GM12878 (cell line): ENCODE data around the gene TTC39C.

ENCODE experiments used
- BMI1 ChIP-seq: fragments of 450-650 bp; IDR thresholded peaks from 2 replicates; pipeline ENCODE4 v1.6.1; 2016; ENCODE audit warnings: mild to moderate bottlenecking, moderate library complexity, borderline replicate concordance
- CHD2 ChIP-seq: IDR thresholded peaks from 2 replicates; pipeline ENCODE4 v1.6.1; 2011; ENCODE audit warnings: low read depth, low read length, improper control_type of control experiment, borderline replicate concordance
- CTCF ChIP-seq, 3 experiments: IDR thresholded peaks in 2 of 3; conservative IDR thresholded peaks in 1 of 3; 2 replicates each; pipeline ENCODE4 v1.5.1; 2011; ENCODE audit warnings: low read depth in 3 of 3, low read length in 3 of 3, mild to moderate bottlenecking in 3 of 3, control low read depth in 2 of 3, moderate library complexity in 2 of 3, inconsistent platforms in 1 of 3, mixed read lengths in 1 of 3; ENCODE audit not compliant: control insufficient read depth in 2 of 3, insufficient read depth in 1 of 3; ENCODE audit errors: extremely low read depth in 1 of 3
- EZH2 ChIP-seq: IDR thresholded peaks from 2 replicates; pipeline ENCODE4 v1.6.1; 2012; ENCODE audit warnings: low read depth, mild to moderate bottlenecking, control low read depth, inconsistent platforms, low read length, borderline replicate concordance; ENCODE audit not compliant: control insufficient read depth
- MTA2 ChIP-seq: fragments of 450-650 bp; IDR thresholded peaks from 2 replicates; pipeline ENCODE4 v1.6.1; 2016; ENCODE audit warnings: low read depth, mild to moderate bottlenecking, moderate library complexity
- POLR2A ChIP-seq: IDR thresholded peaks from 2 replicates; pipeline ENCODE4 v1.6.1; 2011; ENCODE audit warnings: low read depth, mild to moderate bottlenecking, low read length
- RCOR1 ChIP-seq: conservative IDR thresholded peaks from 2 replicates; pipeline ENCODE4 v1.6.1; 2012; ENCODE audit warnings: low read depth, low read length, improper control_type of control experiment
- RFX5 ChIP-seq: IDR thresholded peaks from 2 replicates; pipeline ENCODE4 v1.6.1; 2011; ENCODE audit warnings: low read depth, low read length, improper control_type of control experiment
- SPI1 ChIP-seq: IDR thresholded peaks from 2 replicates; pipeline ENCODE4 v1.6.1; 2011; ENCODE audit warnings: low read depth, mild to moderate bottlenecking, low read length, moderate library complexity, borderline replicate concordance; ENCODE audit not compliant: insufficient read depth
- SRF ChIP-seq, 2 experiments: IDR thresholded peaks; 2 replicates each; pipeline ENCODE4 v1.6.1; 2011; ENCODE audit warnings: low read depth in 2 of 2, low read length in 2 of 2, mild to moderate bottlenecking in 1 of 2, moderate library complexity in 1 of 2
- USF1 ChIP-seq: IDR thresholded peaks from 2 replicates; pipeline ENCODE4 v1.6.1; 2011; ENCODE audit warnings: borderline replicate concordance, low read depth, mild to moderate bottlenecking, moderate library complexity, mixed read lengths, low read length; ENCODE audit not compliant: insufficient read depth; ENCODE audit errors: extremely low read length
- ZBTB4 ChIP-seq: fragments of 450-650 bp; formaldehyde crosslinking; IDR thresholded peaks from 2 replicates; pipeline ENCODE4 v1.4.0; 2022; ENCODE audit warnings: mild to moderate bottlenecking, moderate library complexity

- TF ChIP-seq EZH2 = no peak
- no peak for TF ChIP-seq SPI1
- no peak for TF ChIP-seq SRF (IDR thresholded peaks at IDR 0.05; ENCODE audit: low read depth in 2 of 2, low read length in 2 of 2)
- no peak for TF ChIP-seq CHD2
- no peak for TF ChIP-seq BMI1
- no peak for TF ChIP-seq USF1
- TF ChIP-seq CTCF (IDR thresholded peaks at IDR 0.05 in 2 of 3, conservative IDR thresholded peaks at IDR 0.05 in 1 of 3; ENCODE audit: control insufficient read depth in 2 of 3, extremely low read depth in 1 of 3, insufficient read depth in 1 of 3, low read depth in 3 of 3, low read length in 3 of 3) = no peak
- TF ChIP-seq MTA2 = no peak
- no peak for TF ChIP-seq RFX5
- TF ChIP-seq POLR2A = no peak
- no peak for TF ChIP-seq ZBTB4
- no peak for TF ChIP-seq RCOR1
Observed at GRCh38 chr18:24112874-24113615, 98.5 kb downstream of the TTC39C start.
